ENCODE data around the gene MEGF11.

- TF ChIP-seq PBX3 (IDR thresholded peaks at IDR 0.05) (no peak), GABPA (IDR thresholded peaks at IDR 0.05; ENCODE audit: low read depth) (no peak), EZH2phosphoT487 (IDR thresholded peaks at IDR 0.05; ENCODE audit: borderline replicate concordance, low read depth) (no peak), RCOR1 (IDR thresholded peaks at IDR 0.05; ENCODE audit: low read length) (no peak), ZBTB33 (IDR thresholded peaks at IDR 0.05; ENCODE audit: borderline replicate concordance, low read depth) (no peak), JUND (IDR thresholded peaks at IDR 0.05) (no peak), TAF1 (IDR thresholded peaks at IDR 0.05; ENCODE audit: borderline replicate concordance, low read depth, low read length) (no peak), RFX5 (IDR thresholded peaks at IDR 0.05; ENCODE audit: low read length) (no peak), EP300 (IDR thresholded peaks at IDR 0.05; ENCODE audit: borderline replicate concordance in 1 of 2, low read depth in 1 of 2, low read length in 1 of 2) (no peak), CTCF (IDR thresholded peaks at IDR 0.05) (no peak), MAX (IDR thresholded peaks at IDR 0.05; ENCODE audit: low read depth) (no peak), POLR2AphosphoS5 (IDR thresholded peaks at IDR 0.05; ENCODE audit: low read depth, low read length) (no peak), MEF2A (IDR thresholded peaks at IDR 0.05; ENCODE audit: borderline replicate concordance, low read depth) (no peak), SIN3A (IDR thresholded peaks at IDR 0.05; ENCODE audit: borderline replicate concordance, low read depth, low read length) (no peak)
Measured at GRCh38 chr15:65857718-65858402, 395.7 kb downstream of the MEGF11 start.
